Uterus (tissue), 4 donors: ENCODE data around the gene MEP1B. TPM values are rescaled to one million over a fixed set of nuclear protein-coding genes. Genes with fewer than 3 reads are reported as not detected.

Source experiments
- DNase-seq, 2 donors: peaks; one replicate each; pipeline ENCODE4 v3.0.0-alpha.2; 2019 to 2020
- H3K27ac ChIP-seq, 2 donors: fragments of 200-600 bp; sonication (generic); 1 replicate in 1 of 2; 2 replicates in 1 of 2; pipeline ENCODE4 v1.5.1; 2016 to 2018
- H3K27me3 ChIP-seq, 2 donors: fragments of 200-600 bp; sonication (generic); one replicate each; pipeline ENCODE4 v1.5.1; 2018 to 2019; ENCODE audit warnings: control low read depth in 1 of 2
- H3K36me3 ChIP-seq, 2 donors: fragments of 200-600 bp; sonication (generic); one replicate each; pipeline ENCODE4 v1.5.1; 2019; ENCODE audit warnings: control low read depth in 1 of 2
- H3K4me1 ChIP-seq, 2 donors: fragments of 200-600 bp; sonication (generic); one replicate each; pipeline ENCODE4 v1.5.1; 2018 to 2019; ENCODE audit warnings: control low read depth in 1 of 2
- H3K4me3 ChIP-seq, 2 donors: fragments of 200-600 bp; sonication (generic); 1 replicate in 1 of 2; 2 replicates in 1 of 2; pipeline ENCODE4 v1.5.1; 2018 to 2019; ENCODE audit warnings: mild to moderate bottlenecking in 1 of 2
- H3K9me3 ChIP-seq, 2 donors: fragments of 200-600 bp; sonication (generic); one replicate each; pipeline ENCODE4 v1.5.1; 2019; ENCODE audit warnings: control low read depth in 1 of 2
- CTCF ChIP-seq, 4 experiments: fragments of 200-600 bp in 2 of 4; fragments of 450-650 bp in 2 of 4; sonication (generic) in 2 of 4; IDR thresholded peaks; one replicate each; pipeline ENCODE4 v1.5.1; 2016 to 2019; ENCODE audit warnings: antibody characterized with exemption in 4 of 4, mild to moderate bottlenecking in 2 of 4, moderate library complexity in 1 of 4
- POLR2A ChIP-seq, 2 donors: fragments of 450-650 bp; IDR thresholded peaks; one replicate each; pipeline ENCODE4 v1.6.1; 2016; ENCODE audit warnings: antibody characterized with exemption in 2 of 2, mild to moderate bottlenecking in 1 of 2, moderate library complexity in 1 of 2
- intact Hi-C: fragments of 100-400 bp; cut with DNase I; formaldehyde crosslinking; loops from one replicate; pipeline ENCODE4 v1.15.1; 2023; ENCODE audit warnings: low total_unique reads
- total RNA-seq, 4 donors: library from RNA; depleted of rRNA in 3 of 4; stranded (reverse); fragments of >200 nt in 3 of 4; gene quantifications; one replicate each; pipeline versions ENCODE4 v1.1.0 to v1.2.4, GENCODE V29; 2014 to 2023
- donor health status: DM: yes; HTN: yes; CAD: no.

MEP1B gene
- total RNA-seq, 4 donors from 2014 or later = not detected

GRCh38 chr18:32237049-32237448, 47.2 kb downstream of the MEP1B start:
- no peak for TF ChIP-seq CTCF (IDR thresholded peaks at IDR 0.05)
- TF ChIP-seq POLR2A (IDR thresholded peaks at IDR 0.05) = no peak
- no peaks in the 10 kb centered on the region for H3K9me3 ChIP-seq
- intact Hi-C loops = no loop called here

GRCh38 chr18:32238635-32239268, 48.9 kb downstream of the MEP1B start:
- Histone ChIP-seq H3K4me3 (no peak overlapping the region), H3K4me1 (no peaks in the 10 kb centered on the region), H3K27ac (no peak overlapping the region), H3K27me3 (no peaks in the 10 kb centered on the region), H3K9me3 (no peaks in the 10 kb centered on the region), H3K36me3 (no peaks in the 10 kb centered on the region)
- no peak for DNase-seq
- intact Hi-C loops = no loop called here
- TF ChIP-seq CTCF (IDR thresholded peaks at IDR 0.05) (no peak), POLR2A (IDR thresholded peaks at IDR 0.05) (no peak)

More at GRCh38 chr18:32237049-32237448, 47.2 kb downstream of the MEP1B start:
- H3K36me3 ChIP-seq = no peaks in the 10 kb centered on the region
- no peak overlapping the region for H3K27ac ChIP-seq
- no peak for DNase-seq
- H3K4me3 ChIP-seq = no peak overlapping the region
- H3K4me1 ChIP-seq = no peaks in the 10 kb centered on the region
- no peaks in the 10 kb centered on the region for H3K27me3 ChIP-seq

GRCh38 chr18:32242395-32242794, 52.6 kb downstream of the MEP1B start:
- Histone ChIP-seq H3K27me3 (no peaks in the 10 kb centered on the region), H3K9me3 (no peaks in the 10 kb centered on the region), H3K4me1 (no peaks in the 10 kb centered on the region), H3K27ac (no peak overlapping the region), H3K4me3 (no peak overlapping the region), H3K36me3 (no peaks in the 10 kb centered on the region)
- DNase-seq = no peak
- intact Hi-C loops = no loop called here
- TF ChIP-seq POLR2A (IDR thresholded peaks at IDR 0.05) = no peak
- no peak for TF ChIP-seq CTCF (IDR thresholded peaks at IDR 0.05)

- no peaks in the 10 kb centered on the region for H3K9me3 ChIP-seq
- no peak for TF ChIP-seq POLR2A (IDR thresholded peaks at IDR 0.05)
- TF ChIP-seq CTCF (IDR thresholded peaks at IDR 0.05) = no peak
- H3K27me3 ChIP-seq = no peaks in the 10 kb centered on the region
- no peaks in the 10 kb centered on the region for H3K36me3 ChIP-seq
- H3K27ac ChIP-seq = no peak overlapping the region
- intact Hi-C loops = no loop called here
- DNase-seq = no peak
- H3K4me3 ChIP-seq = no peak overlapping the region
- no peaks in the 10 kb centered on the region for H3K4me1 ChIP-seq
Measured at GRCh38 chr18:32243358-32243757, 53.5 kb downstream of the MEP1B start.

- Histone ChIP-seq H3K4me1 (no peaks in the 10 kb centered on the region), H3K36me3 (no peaks in the 10 kb centered on the region), H3K27me3 (peaks cover 0 to 3% of the 10 kb centered on the region in 2 donors), H3K4me3 (no peak overlapping the region), H3K27ac (no peak overlapping the region), H3K9me3 (no peaks in the 10 kb centered on the region)
- DNase-seq = no peak
- intact Hi-C loops = no loop called here
- TF ChIP-seq POLR2A (IDR thresholded peaks at IDR 0.05) (no peak), CTCF (IDR thresholded peaks at IDR 0.05) (no peak)
Measured at GRCh38 chr18:32244881-32245280, 55.0 kb downstream of the MEP1B start.
